Measurements from ENCODE around the gene OR51E2. TPM values are rescaled to one million over a fixed set of nuclear protein-coding genes. Genes with fewer than 3 reads are reported as not detected.

The OR51E2 gene
- polyA plus RNA-seq, 3 donors: 0.52 to 0.64 (median 0.53) TPM

DNA sequence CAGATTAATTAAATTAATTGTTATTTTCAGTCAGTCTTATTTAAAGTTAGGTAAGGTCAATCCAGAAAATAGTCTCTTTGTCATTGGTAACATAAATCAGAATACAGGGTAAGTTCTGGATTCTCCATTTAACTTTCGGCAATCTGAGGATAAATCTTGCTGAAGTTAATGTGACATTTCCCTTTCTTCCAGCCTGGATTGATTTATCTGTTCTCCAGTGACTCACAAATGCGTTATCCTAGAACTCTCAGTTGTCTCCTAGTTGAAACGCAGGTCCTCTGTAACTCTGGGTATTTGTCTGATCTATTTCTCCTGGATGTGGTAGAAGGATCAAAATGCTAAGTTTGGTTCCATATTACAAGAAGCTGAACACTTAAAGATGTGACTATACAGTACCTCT is 32.9 kb downstream of the OR51E2 start:
- no peak for DNase-seq (ENCODE audit: low read depth in 3 of 3, low spot score in 2 of 3)

DNA sequence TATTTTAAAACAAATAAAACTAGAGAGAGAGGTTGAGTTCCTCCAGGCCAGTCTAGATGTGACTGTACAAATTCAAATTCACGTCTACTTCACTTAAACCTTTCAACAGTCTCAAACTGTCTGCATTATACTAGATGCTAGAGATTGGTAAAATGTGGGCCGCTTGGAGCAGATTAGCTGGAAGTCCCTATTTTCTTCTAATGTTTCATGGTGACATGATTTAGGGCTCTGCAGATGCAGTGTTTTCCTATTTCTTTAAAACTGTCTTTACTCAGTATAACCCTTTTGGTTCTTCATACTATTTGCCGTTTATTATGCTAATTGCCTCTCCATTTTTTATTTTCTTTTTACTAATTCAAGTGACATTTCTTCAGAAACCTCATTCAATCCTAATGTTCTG is 33.5 kb downstream of the OR51E2 start:
- DNase-seq (ENCODE audit: low read depth in 3 of 3, low spot score in 2 of 3): no peak

DNA sequence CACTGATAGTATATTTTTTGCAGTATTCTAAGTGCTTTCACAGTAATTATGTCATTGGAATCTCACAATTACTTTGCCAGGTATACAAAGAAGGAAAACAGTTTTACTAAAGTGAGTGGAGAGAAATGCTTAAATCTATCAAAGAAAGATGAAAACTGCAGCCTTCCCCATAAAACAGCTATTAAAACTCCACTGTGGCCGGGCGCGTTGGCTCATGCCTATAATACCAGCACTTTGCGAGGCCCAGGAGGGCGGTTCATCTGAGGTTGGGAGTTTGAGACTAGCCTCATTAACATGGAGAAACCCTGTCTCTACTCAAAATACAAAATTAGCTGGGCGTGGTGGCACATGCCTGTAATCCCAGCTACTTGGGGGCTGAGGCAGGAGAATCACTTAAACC is 34.8 kb downstream of the OR51E2 start:
- no peak for DNase-seq (ENCODE audit: low read depth in 3 of 3, low spot score in 2 of 3)

DNA sequence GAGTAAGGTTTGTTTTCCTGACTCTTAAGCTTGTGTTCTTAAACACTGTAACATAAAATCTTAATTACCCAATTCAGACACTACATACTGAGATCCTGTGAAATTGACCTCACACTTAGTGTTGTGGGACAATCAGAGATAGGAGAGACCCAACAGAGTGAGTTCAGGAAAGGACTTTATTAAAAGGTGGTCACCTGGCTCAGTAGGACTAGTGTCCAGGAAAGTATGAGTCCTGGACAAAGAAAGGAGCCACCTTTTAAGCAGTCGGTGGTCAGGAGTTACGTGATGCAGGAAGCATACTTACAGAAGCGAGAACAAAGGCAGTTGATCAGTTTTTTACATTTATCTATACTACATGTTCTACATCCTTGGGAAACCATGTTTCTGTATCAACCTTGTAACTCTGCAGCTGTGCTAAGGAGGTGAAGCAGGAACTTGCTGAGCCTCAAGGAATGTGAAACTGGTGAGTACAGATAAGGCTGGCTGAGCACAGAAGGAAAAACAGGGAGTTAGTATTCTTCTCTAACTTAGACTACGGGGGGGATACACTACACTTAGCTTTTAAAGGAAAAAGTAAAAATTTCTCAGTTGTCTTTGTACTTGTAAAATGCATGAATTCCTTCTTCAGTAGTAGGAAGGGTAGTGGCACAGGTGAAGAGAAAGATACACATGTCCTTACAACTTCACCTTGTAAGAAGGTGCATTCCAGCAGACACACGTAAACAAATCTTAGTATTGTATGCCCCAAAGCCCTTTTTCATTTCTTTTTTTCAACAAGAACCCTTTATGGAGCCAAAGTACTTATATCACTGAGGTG is 38.8 kb downstream of the OR51E2 start:
- no peak for DNase-seq (ENCODE audit: low read depth in 3 of 3, low spot score in 2 of 3)

DNA sequence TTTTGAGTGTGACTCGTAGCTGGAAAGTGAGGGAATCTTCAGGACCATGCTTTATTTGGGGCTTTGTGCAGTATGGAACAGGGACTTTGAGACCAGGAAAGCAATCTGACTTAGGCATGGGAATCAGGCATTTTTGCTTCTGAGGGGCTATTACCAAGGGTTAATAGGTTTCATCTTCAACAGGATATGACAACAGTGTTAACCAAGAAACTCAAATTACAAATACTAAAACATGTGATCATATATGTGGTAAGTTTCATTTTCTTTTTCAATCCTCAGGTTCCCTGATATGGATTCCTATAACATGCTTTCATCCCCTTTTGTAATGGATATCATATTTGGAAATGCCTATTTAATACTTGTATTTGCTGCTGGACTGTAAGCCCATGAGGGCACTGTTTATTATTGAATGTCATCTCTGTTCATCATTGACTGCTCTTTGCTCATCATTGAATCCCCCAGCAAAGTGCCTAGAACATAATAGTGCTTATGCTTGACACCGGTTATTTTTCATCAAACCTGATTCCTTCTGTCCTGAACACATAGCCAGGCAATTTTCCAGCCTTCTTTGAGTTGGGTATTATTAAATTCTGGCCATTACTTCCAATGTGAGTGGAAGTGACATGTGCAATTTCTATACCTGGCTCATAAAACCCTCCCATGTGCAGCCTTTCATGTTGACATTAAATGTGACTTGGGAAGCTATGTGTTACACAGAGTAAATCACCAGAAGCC is 42.9 kb downstream of the OR51E2 start:
- DNase-seq (ENCODE audit: low read depth in 3 of 3, low spot score in 2 of 3): no peak

DNA sequence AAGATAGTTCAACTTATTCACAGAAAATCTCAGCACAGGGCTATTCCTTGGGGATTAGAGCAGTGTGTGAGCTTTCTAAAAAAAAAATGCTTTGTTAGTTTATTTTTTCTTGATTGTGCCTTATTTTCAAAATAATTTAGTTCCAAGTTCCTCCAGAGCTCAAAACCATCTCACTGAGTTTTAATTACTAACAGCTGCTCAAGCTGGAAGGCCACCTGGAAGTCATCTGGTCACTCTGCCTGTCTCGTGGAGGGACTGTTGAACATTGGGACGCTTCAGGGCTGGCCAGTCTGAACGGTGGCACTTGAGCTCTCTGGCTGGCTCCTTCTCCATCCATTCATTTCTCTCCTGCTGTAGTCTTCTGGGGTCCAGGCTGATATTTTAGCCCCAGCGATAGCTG is 49.9 kb downstream of the OR51E2 start:
- no peak for DNase-seq (ENCODE audit: low read depth in 3 of 3, low spot score in 2 of 3)

DNA sequence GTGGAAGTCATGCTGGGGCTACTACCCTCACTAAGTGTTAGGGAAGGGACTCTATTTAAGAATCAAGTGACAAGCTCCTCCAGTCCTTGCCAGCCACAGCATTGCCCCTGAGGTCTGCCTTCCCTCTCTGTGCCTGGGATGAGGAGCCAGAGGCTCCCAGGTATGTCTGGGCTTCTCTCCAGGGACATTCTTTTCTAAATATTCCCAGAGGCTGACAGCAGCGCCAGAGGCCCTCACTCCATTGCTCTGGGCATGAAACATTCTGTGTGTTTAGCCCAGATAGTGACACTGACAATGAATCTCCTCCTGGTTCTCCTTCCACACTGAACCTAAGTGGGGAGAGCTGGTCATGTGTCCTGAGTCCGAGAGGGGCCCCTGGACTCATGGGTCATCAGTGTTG is 51.7 kb downstream of the OR51E2 start:
- no peak for DNase-seq (ENCODE audit: low read depth in 3 of 3, low spot score in 2 of 3)

DNA sequence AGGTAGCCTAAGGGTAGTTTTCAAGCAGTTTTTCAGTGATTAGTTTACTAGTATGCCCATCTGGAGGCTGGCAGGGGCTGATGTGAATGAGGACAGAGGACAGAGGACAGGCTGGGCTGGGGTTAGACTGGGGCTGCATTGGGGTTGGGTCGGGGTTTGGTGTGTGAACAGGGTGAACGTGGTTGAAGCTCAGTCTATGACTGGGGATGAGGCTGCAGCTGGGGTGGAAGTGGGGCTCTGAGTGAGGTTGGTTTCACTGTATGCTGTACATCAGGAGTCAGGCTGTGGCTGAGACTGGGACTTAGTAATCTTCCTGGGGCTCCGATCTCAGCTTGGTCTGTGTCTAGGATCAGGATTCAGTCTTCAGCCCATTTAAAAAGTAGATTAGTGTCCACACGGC is 53.4 kb downstream of the OR51E2 start:
- DNase-seq (ENCODE audit: low read depth in 3 of 3, low spot score in 2 of 3): no peak

DNA sequence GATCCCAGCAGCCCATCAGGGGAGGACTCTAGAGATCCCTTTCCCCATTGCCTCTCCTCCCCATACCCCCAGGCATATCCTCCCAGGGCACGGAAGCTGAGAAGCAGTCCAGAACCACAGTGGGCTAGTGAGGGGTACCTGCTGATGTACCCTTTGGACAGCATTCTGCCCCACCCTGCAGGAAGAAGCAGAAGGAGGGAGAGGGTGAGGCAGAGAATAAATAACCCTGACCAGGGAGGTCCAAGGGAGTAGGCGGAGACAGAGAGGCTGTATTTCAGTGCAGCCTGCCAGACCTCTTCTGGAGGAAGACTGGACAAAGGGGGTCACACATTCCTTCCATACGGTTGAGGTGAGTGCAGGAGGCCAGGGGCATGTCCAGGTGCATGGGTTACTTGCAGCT is 54.0 kb downstream of the OR51E2 start, which contains the start of gene OR51E1:
OR51E1 (plus strand) TSS at position 301 of the 400 bp plus-strand sequence. CDS start 8,545 bp downstream, outside the sequence.
- DNase-seq (ENCODE audit: low read depth in 3 of 3, low spot score in 2 of 3): no peak

DNA sequence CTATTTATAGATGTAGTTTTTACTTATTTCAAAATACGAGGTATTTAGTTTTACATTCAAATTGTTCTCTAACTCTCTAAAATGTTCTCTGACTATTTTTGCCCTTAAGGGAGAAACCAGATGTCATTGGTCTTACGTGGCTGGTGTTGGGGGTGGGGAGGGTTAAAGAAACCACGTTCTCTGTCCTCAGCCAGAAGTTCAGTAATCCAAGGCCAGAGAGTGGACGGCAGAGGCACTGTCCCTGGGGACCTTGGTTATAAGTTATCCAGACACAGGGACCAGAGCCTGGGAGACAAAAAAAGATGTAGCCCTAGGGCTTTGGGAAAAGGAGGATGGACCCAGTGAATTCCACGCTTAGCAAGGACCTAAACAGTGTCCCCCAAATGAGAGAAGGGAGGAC is 54.6 kb downstream of the OR51E2 start:
- DNase-seq (ENCODE audit: low read depth in 3 of 3, low spot score in 2 of 3): no peak

DNA sequence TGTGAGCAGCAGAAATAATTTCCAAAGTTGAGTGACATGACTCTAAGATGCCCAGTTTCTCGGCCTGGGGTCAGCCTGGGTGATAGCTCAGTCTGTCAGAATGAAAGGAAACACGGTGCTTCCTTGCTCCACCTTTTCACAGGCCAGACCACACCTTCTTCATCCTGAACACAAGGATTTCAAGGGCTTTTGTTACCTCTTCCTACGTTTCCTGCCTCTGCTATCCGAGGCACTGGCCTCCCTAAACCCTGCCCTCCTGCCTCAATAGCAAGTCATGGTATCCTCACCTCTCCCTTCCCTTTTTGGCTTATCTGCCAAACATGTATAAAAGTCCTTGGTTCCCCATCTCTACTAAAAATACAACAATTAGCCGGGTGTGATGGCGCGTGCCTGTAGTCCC is 55.6 kb downstream of the OR51E2 start:
- no peak for DNase-seq (ENCODE audit: low read depth in 3 of 3, low spot score in 2 of 3)

DNA sequence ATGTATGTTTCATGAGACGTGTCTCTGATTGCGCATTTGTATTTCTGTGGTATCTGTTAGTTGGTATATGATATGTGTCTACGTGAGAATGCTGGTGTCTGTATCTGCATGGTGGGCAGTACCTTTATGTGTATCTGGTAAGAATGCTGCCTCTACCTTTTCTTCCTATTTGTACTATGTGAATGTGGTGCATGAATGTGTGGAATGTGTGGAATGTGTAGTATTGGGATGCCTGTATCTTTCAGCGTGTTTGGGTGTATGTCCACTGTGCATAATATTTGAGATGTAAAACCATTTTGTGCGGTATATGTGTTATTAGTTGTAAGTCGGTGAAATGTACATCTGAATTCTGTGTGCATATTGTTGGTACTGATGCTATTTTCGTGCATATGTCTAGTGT is 56.2 kb downstream of the OR51E2 start:
- no peak for DNase-seq (ENCODE audit: low read depth in 3 of 3, low spot score in 2 of 3)

DNA sequence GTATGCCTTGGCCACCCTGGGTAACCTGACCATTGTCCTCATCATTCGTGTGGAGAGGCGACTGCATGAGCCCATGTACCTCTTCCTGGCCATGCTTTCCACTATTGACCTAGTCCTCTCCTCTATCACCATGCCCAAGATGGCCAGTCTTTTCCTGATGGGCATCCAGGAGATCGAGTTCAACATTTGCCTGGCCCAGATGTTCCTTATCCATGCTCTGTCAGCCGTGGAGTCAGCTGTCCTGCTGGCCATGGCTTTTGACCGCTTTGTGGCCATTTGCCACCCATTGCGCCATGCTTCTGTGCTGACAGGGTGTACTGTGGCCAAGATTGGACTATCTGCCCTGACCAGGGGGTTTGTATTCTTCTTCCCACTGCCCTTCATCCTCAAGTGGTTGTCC is 57.7 kb downstream of the OR51E2 start:
- no peak for DNase-seq (ENCODE audit: low read depth in 3 of 3, low spot score in 2 of 3)

DNA sequence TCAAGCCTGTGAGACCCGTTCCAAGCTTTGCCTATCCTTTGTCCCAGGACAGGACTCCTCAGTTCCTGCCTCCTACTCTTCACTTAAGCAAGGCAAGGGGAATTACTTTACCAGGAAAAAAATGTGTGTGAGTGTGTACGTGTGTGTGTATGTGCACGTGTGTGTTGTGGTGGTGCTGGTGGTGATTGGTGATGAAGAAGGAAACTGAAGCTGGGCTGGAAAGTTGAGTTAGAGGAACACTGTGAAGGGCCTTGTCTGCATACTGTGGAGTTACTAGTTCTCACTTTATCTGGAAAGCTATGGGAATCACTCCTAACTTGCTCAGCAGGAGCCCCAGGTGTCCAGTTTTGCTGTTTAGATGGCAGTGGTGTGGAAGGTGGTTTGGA is 60.0 kb downstream of the OR51E2 start:
- no peak for DNase-seq (ENCODE audit: low read depth in 3 of 3, low spot score in 2 of 3)

DNA sequence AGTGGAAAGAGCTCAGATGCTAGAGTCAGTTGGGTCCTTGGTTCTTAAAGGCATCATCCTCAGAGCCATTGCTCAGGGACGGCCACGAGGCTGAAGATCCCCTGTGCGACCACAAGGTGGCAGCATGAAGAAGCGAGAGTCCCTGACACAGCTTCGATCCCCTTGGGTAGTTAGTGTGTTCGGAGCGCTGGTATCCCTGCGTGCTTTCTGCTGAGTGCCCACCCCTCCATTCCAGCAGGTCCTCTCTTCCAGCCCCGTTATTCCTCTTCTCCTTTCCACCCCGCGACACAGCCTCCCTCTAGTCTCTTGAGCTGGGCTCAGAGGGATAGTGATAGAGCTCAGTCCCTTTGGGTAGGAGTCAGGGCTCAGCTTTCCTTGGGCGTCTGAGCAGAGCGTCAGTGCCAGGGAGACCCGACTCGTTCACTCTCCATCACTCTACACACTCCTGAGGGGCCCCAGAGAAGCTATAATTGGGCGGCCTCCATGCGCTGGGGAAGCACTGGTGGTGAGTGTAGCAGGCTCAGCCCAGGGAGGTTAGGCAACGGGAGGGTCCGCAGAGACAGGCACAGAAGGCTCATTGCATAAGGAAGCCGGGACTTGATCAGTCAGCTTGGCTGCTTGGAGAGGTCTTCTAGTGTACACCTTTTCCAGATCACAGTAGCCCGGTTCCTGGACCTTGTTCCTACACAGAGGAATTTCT is 60.5 kb downstream of the OR51E2 start, which contains the start of gene OR51D1:
OR51D1 (plus strand) TSS at position 516 of the 700 bp plus-strand sequence. CDS start 2,314 bp downstream, outside the sequence.
- peak; percentile 52 to 71 (median 64) for DNase-seq (ENCODE audit: low read depth in 3 of 3, low spot score in 2 of 3)

DNA sequence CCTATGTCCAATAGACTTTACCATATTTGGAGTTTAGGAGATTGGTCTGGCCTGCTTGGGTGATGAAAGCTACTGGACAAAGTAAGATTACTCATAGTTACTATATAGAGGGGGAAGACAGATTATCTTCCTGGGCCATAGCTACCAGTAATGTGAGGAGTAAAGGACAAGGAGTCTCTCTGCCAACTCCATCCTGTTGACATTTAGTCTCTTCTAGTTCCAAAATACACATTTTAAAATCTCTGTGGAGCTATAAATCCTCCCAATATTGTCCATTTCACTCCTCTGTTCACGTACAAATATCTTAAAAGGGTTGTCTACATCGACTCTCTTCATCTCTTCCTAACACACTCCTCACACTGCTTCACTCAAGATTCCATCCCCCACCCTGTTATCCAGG is 61.5 kb downstream of the OR51E2 start:
- DNase-seq (ENCODE audit: low read depth in 3 of 3, low spot score in 2 of 3): no peak

Other genes with a start within 250 kb of the OR51E2 start
- not detected for gene OR52K2, start 248.6 kb downstream of the OR51E2 start, polyA plus RNA-seq (ENCODE audit: insufficient read length in 3 of 3)
- gene OR52K1, start 215.2 kb downstream of the OR51E2 start, polyA plus RNA-seq (ENCODE audit: insufficient read length in 3 of 3): under 1 TPM; 0.06 to 0.10 (median 0.07) TPM
- gene OR52M1, start 152.7 kb downstream of the OR51E2 start, polyA plus RNA-seq (ENCODE audit: insufficient read length in 3 of 3): not detected
- under 1 TPM in 1 of 3 donors, not detected in 2; 0.03 TPM for gene OR52I2, start 116.1 kb downstream of the OR51E2 start, polyA plus RNA-seq (ENCODE audit: insufficient read length in 3 of 3)
- under 1 TPM in 1 of 3 donors, not detected in 2; 0.12 TPM for gene OR52I1, start 103.8 kb downstream of the OR51E2 start, polyA plus RNA-seq (ENCODE audit: insufficient read length in 3 of 3)
- 10 to 100 TPM; 20.2 to 22.4 (median 20.3) TPM for gene TRIM68, start 89.6 kb downstream of the OR51E2 start, polyA plus RNA-seq (ENCODE audit: insufficient read length in 3 of 3)
- not detected for gene OR51D1, start 60.4 kb downstream of the OR51E2 start, polyA plus RNA-seq (ENCODE audit: insufficient read length in 3 of 3)
- 1 to 10 TPM; 1.4 to 1.8 (median 1.5) TPM for gene OR51E1, start 53.9 kb downstream of the OR51E2 start, polyA plus RNA-seq (ENCODE audit: insufficient read length in 3 of 3)
- under 1 TPM; 0.31 to 0.50 (median 0.39) TPM for gene MMP26, start 6.9 kb upstream of the OR51E2 start, polyA plus RNA-seq (ENCODE audit: insufficient read length in 3 of 3)
- gene OR51F1, start 72.1 kb upstream of the OR51E2 start, polyA plus RNA-seq (ENCODE audit: insufficient read length in 3 of 3): not detected
- gene OR52R1, start 106.5 kb upstream of the OR51E2 start, polyA plus RNA-seq (ENCODE audit: insufficient read length in 3 of 3): not detected
- not detected for gene OR51F2, start 123.5 kb upstream of the OR51E2 start, polyA plus RNA-seq (ENCODE audit: insufficient read length in 3 of 3)
- not detected for gene OR51S1, start 151.4 kb upstream of the OR51E2 start, polyA plus RNA-seq (ENCODE audit: insufficient read length in 3 of 3)
- gene OR51T1, start 184.0 kb upstream of the OR51E2 start, polyA plus RNA-seq (ENCODE audit: insufficient read length in 3 of 3): not detected
- gene OR51A7, start 205.9 kb upstream of the OR51E2 start, polyA plus RNA-seq (ENCODE audit: insufficient read length in 3 of 3): not detected
- not detected for gene OR51G2, start 221.5 kb upstream of the OR51E2 start, polyA plus RNA-seq (ENCODE audit: insufficient read length in 3 of 3)
- not detected for gene OR51G1, start 226.5 kb upstream of the OR51E2 start, polyA plus RNA-seq (ENCODE audit: insufficient read length in 3 of 3)
- not detected for gene OR51A4, start 249.8 kb upstream of the OR51E2 start, polyA plus RNA-seq (ENCODE audit: insufficient read length in 3 of 3)